ENCODE data around the gene CDKN1C. TPM values are rescaled to one million over a fixed set of nuclear protein-coding genes. Genes with fewer than 3 reads are reported as not detected.

CDKN1C gene
- total RNA-seq, result 8.1 and 10.1 TPM in 2 replicates

GRCh38 chr11:2885678-2886081 lies at the start of gene CDKN1C:
TSS of gene CDKN1C (minus strand) at chr11:2885775. CDS start at chr11:2885456, 319 bp downstream.
- DNase-seq (ENCODE audit: extremely low read depth, low read depth, low spot score), result no peak

GRCh38 chr11:2934611-2935239 lies 49.1 kb upstream of the CDKN1C start:
- DNase-seq (ENCODE audit: extremely low read depth, low read depth, low spot score), result no peak

- DNase-seq (ENCODE audit: extremely low read depth, low read depth, low spot score), result no peak
Measured at GRCh38 chr11:2934021-2934550, 48.5 kb upstream of the CDKN1C start.

- no peak for DNase-seq (ENCODE audit: extremely low read depth, low read depth, low spot score)
Measured at GRCh38 chr11:2933375-2934020, 47.9 kb upstream of the CDKN1C start.

- DNase-seq (ENCODE audit: extremely low read depth, low read depth, low spot score), result no peak
Measured at GRCh38 chr11:2932850-2933251, 47.3 kb upstream of the CDKN1C start.

- DNase-seq (ENCODE audit: extremely low read depth, low read depth, low spot score), result no peak
Measured at GRCh38 chr11:2931771-2932738, 46.5 kb upstream of the CDKN1C start.

GRCh38 chr11:2931420-2931746 lies 45.8 kb upstream of the CDKN1C start:
- DNase-seq (ENCODE audit: extremely low read depth, low read depth, low spot score), result no peak

GRCh38 chr11:2930704-2931419 lies 45.3 kb upstream of the CDKN1C start:
- no peak for DNase-seq (ENCODE audit: extremely low read depth, low read depth, low spot score)

- DNase-seq (ENCODE audit: extremely low read depth, low read depth, low spot score), result no peak
Measured at GRCh38 chr11:2929950-2930703, 44.6 kb upstream of the CDKN1C start.

GRCh38 chr11:2929531-2929949 lies 44.0 kb upstream of the CDKN1C start:
- DNase-seq (ENCODE audit: extremely low read depth, low read depth, low spot score), result no peak

GRCh38 chr11:2928605-2929530 lies 43.3 kb upstream of the CDKN1C start, which contains the start of gene PHLDA2:
TSS of gene PHLDA2 (minus strand) at chr11:2929420. CDS start at chr11:2929364, 56 bp downstream.
- DNase-seq (ENCODE audit: extremely low read depth, low read depth, low spot score), result no peak

GRCh38 chr11:2927851-2928604 lies 42.5 kb upstream of the CDKN1C start:
- no peak for DNase-seq (ENCODE audit: extremely low read depth, low read depth, low spot score)

GRCh38 chr11:2927121-2927800 lies 41.7 kb upstream of the CDKN1C start:
- no peak for DNase-seq (ENCODE audit: extremely low read depth, low read depth, low spot score)

- no peak for DNase-seq (ENCODE audit: extremely low read depth, low read depth, low spot score)
Measured at GRCh38 chr11:2926611-2927051, 41.1 kb upstream of the CDKN1C start.

GRCh38 chr11:2924821-2925675 lies 39.5 kb upstream of the CDKN1C start:
- no peak for DNase-seq (ENCODE audit: extremely low read depth, low read depth, low spot score)

- DNase-seq (ENCODE audit: extremely low read depth, low read depth, low spot score), result no peak
Measured at GRCh38 chr11:2924381-2924780, 38.8 kb upstream of the CDKN1C start.
